ENCODE measurements around the gene SLC25A33. TPM values are rescaled to one million over a fixed set of nuclear protein-coding genes. Genes with fewer than 3 reads are reported as not detected.

SLC25A33 gene, protein sequence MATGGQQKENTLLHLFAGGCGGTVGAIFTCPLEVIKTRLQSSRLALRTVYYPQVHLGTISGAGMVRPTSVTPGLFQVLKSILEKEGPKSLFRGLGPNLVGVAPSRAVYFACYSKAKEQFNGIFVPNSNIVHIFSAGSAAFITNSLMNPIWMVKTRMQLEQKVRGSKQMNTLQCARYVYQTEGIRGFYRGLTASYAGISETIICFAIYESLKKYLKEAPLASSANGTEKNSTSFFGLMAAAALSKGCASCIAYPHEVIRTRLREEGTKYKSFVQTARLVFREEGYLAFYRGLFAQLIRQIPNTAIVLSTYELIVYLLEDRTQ
- total RNA-seq: 10 to 100 TPM in 1 of 2 donors, 1 to 10 TPM in 1; 4.1 to 12.3 TPM

DNA sequence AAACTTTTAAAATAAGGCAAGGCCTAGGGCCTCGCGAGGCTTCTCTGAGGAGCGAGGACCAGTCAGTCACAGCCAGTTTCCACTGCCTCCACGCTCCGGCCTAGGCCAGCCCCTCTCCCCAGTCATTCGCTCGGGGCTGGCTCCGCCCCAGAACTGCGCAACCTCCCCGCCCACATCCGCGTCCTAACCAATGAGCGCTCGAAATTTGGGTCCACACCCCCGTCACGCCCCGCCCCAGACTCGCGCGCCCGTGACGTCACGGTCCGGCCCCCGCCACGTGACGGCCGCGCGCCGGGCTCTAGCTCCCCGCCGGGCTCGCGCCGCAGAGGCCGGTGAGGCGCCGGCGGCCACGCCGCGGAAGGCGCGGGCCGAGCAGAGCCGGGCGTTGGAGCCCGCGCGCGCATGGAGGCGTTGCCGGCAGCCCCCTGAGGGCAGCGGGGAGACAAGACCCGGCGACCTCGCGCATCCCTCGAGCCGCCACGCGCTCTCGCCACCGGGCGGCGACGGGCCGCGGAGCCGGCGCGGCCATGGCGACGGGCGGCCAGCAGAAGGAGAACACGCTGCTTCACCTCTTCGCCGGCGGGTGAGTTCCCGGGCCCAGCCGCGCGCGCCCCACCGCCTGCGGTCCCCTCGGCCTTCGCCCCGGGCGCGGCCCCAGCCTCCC, at the start of gene SLC25A33:
SLC25A33 (plus strand) TSS at position 301 of the 664 bp plus-strand sequence; CDS start at position 528, 227 bp downstream.
- Histone ChIP-seq H3K27me3 (replicated peaks; ENCODE audit: insufficient read depth) (no peaks in the 10 kb centered on the region), H3K4me3 (peak within 1 kb of the TSS; percentile 90), H3K4me1 (ENCODE audit: control insufficient read depth in 1 of 2, low read depth in 2 of 2) (peaks cover 8% of the 10 kb centered on the region in 2 donors), H3K36me3 (no peaks in the 10 kb centered on the region), H3K27ac (peak within 1 kb of the TSS; percentile 79 to 82), H3K9me3 (no peaks in the 10 kb centered on the region)
- TF ChIP-seq, protein P1, sequence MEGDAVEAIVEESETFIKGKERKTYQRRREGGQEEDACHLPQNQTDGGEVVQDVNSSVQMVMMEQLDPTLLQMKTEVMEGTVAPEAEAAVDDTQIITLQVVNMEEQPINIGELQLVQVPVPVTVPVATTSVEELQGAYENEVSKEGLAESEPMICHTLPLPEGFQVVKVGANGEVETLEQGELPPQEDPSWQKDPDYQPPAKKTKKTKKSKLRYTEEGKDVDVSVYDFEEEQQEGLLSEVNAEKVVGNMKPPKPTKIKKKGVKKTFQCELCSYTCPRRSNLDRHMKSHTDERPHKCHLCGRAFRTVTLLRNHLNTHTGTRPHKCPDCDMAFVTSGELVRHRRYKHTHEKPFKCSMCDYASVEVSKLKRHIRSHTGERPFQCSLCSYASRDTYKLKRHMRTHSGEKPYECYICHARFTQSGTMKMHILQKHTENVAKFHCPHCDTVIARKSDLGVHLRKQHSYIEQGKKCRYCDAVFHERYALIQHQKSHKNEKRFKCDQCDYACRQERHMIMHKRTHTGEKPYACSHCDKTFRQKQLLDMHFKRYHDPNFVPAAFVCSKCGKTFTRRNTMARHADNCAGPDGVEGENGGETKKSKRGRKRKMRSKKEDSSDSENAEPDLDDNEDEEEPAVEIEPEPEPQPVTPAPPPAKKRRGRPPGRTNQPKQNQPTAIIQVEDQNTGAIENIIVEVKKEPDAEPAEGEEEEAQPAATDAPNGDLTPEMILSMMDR (IDR thresholded peaks at IDR 0.05): no peak
- DNase-seq (ENCODE audit: low spot score) (peak; percentile 87), ATAC-seq (ENCODE audit: insufficient number of reproducible peaks, low FRiP score, low read depth) (peak; percentile 95)

DNA sequence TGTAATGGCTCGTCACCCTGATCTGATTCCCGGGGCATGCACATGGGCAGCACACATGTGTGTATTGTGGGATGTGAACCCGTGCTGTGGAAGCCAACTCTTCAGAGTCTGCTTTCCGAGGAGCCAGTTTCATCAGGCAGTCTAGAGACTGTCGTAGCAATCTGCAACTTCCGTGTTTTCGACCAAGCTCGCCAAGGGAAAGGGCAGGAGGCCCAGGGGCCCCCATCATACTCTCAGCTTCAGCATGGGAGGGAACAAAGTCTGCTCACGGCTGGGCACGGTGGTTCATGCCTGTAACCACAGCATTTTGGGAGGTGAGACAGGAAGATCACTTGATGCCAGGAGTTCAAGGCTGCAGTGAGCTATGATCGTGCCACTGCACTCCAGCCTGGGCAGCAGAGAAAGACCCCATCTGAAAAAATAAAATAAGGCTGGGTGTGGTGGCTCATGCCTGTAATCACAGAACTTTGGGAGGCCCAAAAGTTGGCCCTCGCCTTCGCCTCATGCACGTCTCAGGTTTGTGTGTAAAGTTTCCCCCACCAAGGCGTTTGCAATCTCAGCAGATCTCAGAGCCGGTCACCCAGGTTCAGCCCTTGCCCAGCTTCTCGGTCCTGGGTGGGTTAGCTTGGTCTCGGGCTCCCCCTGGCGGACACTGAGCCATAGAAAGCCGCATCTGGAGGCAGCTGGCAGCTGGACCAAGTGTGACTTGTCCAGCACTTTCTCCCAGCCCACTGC, 48.5 kb upstream of the SLC25A33 start:
- DNase-seq (ENCODE audit: low spot score): peak; percentile 77
- ATAC-seq (ENCODE audit: insufficient number of reproducible peaks, low FRiP score, low read depth): peak; percentile 54
- Histone ChIP-seq H3K4me1 (ENCODE audit: control insufficient read depth in 1 of 2, low read depth in 2 of 2) (peaks cover 0 to 3% of the 10 kb centered on the region in 2 donors), H3K4me3 (no peak overlapping the region), H3K27me3 (replicated peaks; ENCODE audit: insufficient read depth) (no peaks in the 10 kb centered on the region), H3K36me3 (no peaks in the 10 kb centered on the region), H3K9me3 (no peaks in the 10 kb centered on the region), H3K27ac (no peak overlapping the region)
- TF ChIP-seq, protein P1 (IDR thresholded peaks at IDR 0.05): peak; percentile 89

DNA sequence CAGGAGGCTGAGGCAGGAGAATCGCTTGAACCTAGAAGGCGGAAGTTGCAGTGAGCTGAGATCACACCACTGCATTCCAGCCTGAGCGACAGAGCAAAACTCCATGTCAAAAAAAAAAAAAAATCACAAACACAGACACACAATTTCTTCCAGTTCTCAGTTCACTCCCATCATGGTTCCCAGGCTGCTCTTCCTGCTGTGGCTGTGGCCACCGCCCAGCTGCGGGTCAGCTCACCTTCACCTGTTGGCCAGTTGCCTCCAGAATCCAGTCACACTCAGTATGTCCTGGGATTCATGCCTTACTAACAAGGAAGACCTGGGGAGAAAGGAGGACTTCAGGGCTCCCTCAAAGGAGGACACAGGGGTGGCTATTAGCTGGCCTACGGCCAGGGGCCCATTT, 45.9 kb upstream of the SLC25A33 start:
- Histone ChIP-seq H3K27ac (no peak overlapping the region), H3K36me3 (no peaks in the 10 kb centered on the region), H3K27me3 (replicated peaks; ENCODE audit: insufficient read depth) (no peaks in the 10 kb centered on the region), H3K4me1 (ENCODE audit: control insufficient read depth in 1 of 2, low read depth in 2 of 2) (peaks cover 0 to 3% of the 10 kb centered on the region in 2 donors), H3K9me3 (no peaks in the 10 kb centered on the region), H3K4me3 (no peak overlapping the region)
- ATAC-seq (ENCODE audit: insufficient number of reproducible peaks, low FRiP score, low read depth): no peak
- TF ChIP-seq, protein P1 (IDR thresholded peaks at IDR 0.05): no peak
- no peak for DNase-seq (ENCODE audit: low spot score)

DNA sequence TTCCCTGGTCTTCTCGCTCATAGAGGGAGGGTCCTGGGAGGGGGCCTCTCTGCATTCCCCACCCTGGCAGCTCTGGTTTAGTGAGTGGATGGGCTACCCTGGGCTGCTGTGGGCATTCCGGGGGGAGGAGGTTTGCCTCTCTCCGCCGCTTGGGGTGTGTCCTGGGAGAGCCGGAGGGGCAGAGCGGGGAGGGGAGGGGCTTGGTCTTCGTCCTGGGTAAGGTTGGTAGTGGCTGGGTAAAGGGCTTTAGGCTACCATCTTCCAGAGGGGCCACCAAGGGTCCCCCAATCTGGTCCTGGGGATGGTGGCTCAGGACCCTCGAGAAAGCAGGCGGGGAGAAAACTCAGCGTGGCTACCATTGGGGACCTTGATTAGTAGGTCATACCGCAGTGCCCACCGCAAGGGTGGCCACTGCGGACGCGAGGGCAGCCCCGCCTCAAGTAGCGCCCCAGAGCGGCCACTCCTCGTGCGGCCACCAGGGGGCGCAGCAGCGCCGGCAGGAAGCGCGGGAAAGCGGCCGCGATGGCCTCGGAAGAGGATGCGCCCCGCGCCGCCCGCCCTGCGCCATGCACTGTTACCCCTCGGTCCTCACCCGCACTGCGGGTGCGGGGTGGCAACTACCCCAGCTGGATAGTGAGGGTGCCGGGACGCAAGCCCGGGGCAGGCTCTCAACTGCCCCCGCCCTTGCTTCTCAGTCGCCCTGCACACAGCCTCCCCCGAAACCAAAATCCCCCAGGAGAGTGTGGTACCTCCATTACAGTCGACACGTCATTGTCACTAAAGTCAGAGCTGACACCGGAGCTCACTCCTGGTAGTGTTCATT, 44.1 kb upstream of the SLC25A33 start:
- Histone ChIP-seq H3K4me1 (ENCODE audit: control insufficient read depth in 1 of 2, low read depth in 2 of 2) (peaks cover 0 to 3% of the 10 kb centered on the region in 2 donors), H3K36me3 (no peaks in the 10 kb centered on the region), H3K4me3 (peak overlapping the region; percentile 64), H3K27ac (no peak overlapping the region), H3K27me3 (replicated peaks; ENCODE audit: insufficient read depth) (no peaks in the 10 kb centered on the region), H3K9me3 (no peaks in the 10 kb centered on the region)
- ATAC-seq (ENCODE audit: insufficient number of reproducible peaks, low FRiP score, low read depth): no peak
- no peak for DNase-seq (ENCODE audit: low spot score)
- TF ChIP-seq, protein P1 (IDR thresholded peaks at IDR 0.05): peak; percentile 100
